IMR-90 (cell line): ENCODE data around the gene SLC39A11. TPM values are rescaled to one million over a fixed set of nuclear protein-coding genes. Genes with fewer than 3 reads are reported as not detected.
A peak's percentile ranks its signal among the peaks of the same experiment; 100 is the strongest.

Source experiments
- ATAC-seq: fragments of 200-7000 bp; cut with Tn5 transposase; 2 replicates; pipeline ENCODE4 v1.9.1; 2020; ENCODE audit warnings: low read depth, mild to moderate bottlenecking, moderate library complexity
- BruUV-seq: library from RNA; stranded (reverse); fragments of 400-500 nt; replicated peaks from 2 replicates; lab custom pipeline; 2021; lab: Mats Ljungman, UMichigan
- CTCF ChIA-PET: fragments of 300-600 bp; formaldehyde crosslinking; extraction: SDS; loops from one replicate; lab custom pipeline; 2021; ENCODE audit warnings: antibody characterized with exemption; lab: Yijun Ruan, JAX
- POLR2A ChIA-PET: fragments of 300-600 bp; sonication (Branson Sonifier 250); formaldehyde crosslinking; loops from one replicate; lab custom pipeline; 2022; ENCODE audit warnings: antibody characterized with exemption; ENCODE audit not compliant: unreplicated experiment; lab: Charles Lee
- DNase-seq: peaks from one replicate; pipeline ENCODE4 v3.0.0; 2013
- H2AFZ ChIP-seq: replicated peaks from 2 replicates; pipeline ENCODE3; 2013; ENCODE audit warnings: low read length, mild to moderate bottlenecking; ENCODE audit not compliant: poor library complexity
- H2AK5ac ChIP-seq: 2 replicates; pipeline ENCODE4 v1.6.1; 2013; ENCODE audit warnings: low read depth, low read length, inconsistent platforms
- H2AK9ac ChIP-seq: replicated peaks from 2 replicates; pipeline ENCODE3; 2013; ENCODE audit warnings: mild to moderate bottlenecking, low read depth, low read length, moderate library complexity; ENCODE audit not compliant: poor library complexity
- H2BK120ac ChIP-seq: 2 replicates; pipeline ENCODE4 v1.6.1; 2013; ENCODE audit warnings: low read depth, low read length, inconsistent platforms
- H2BK15ac ChIP-seq: 3 replicates; pipeline ENCODE4 v1.6.1; 2013; ENCODE audit warnings: low read depth, low read length, inconsistent platforms
- H2BK20ac ChIP-seq: 2 replicates; pipeline ENCODE4 v1.6.1; 2013; ENCODE audit warnings: low read depth, mild to moderate bottlenecking, inconsistent platforms, low read length, moderate library complexity
- H2BK5ac ChIP-seq: 2 replicates; pipeline ENCODE4 v1.6.1; 2013; ENCODE audit warnings: mild to moderate bottlenecking, low read depth, low read length, inconsistent platforms; ENCODE audit not compliant: poor library complexity, severe bottlenecking
- H3K14ac ChIP-seq: replicated peaks from 2 replicates; pipeline ENCODE4 v1.6.1; 2013; ENCODE audit warnings: low read depth, low read length, inconsistent platforms
- H3K18ac ChIP-seq: 2 replicates; pipeline ENCODE4 v1.6.1; 2013; ENCODE audit warnings: low read depth, low read length, control low read depth
- H3K23ac ChIP-seq: 2 replicates; pipeline ENCODE4 v1.6.1; 2013; ENCODE audit warnings: low read depth, low read length, inconsistent platforms
- H3K27ac ChIP-seq: 2 replicates; pipeline ENCODE4 v1.5.1; 2013; ENCODE audit warnings: mild to moderate bottlenecking, control low read depth, low read length; ENCODE audit not compliant: insufficient read depth
- H3K27me3 ChIP-seq: 2 replicates; pipeline ENCODE4 v1.6.1; 2013; ENCODE audit warnings: low read length; ENCODE audit not compliant: control insufficient read depth, insufficient read depth
- H3K36me3 ChIP-seq: 2 replicates; pipeline ENCODE4 v1.6.1; 2013; ENCODE audit warnings: low read length, mixed read lengths; ENCODE audit not compliant: control insufficient read depth, insufficient read depth
- H3K4ac ChIP-seq: 2 replicates; pipeline ENCODE4 v1.6.1; 2013; ENCODE audit warnings: low read depth, low read length, inconsistent platforms
- H3K4me1 ChIP-seq: 2 replicates; pipeline ENCODE4 v1.6.1; 2013; ENCODE audit warnings: low read length, mixed read lengths; ENCODE audit not compliant: control insufficient read depth, insufficient read depth
- H3K4me2 ChIP-seq: 2 replicates; pipeline ENCODE4 v1.6.1; 2013; ENCODE audit warnings: low read depth, mild to moderate bottlenecking, control low read depth, low read length, moderate library complexity
- H3K4me3 ChIP-seq: 2 replicates; pipeline ENCODE4 v1.5.1; 2013; ENCODE audit warnings: low read depth, mild to moderate bottlenecking, control low read depth, low read length, moderate library complexity; ENCODE audit not compliant: insufficient read depth
- H3K56ac ChIP-seq: 2 replicates; pipeline ENCODE4 v1.6.1; 2013; ENCODE audit warnings: low read length, inconsistent platforms; ENCODE audit not compliant: insufficient read depth; ENCODE audit errors: extremely low read depth
- H3K79me1 ChIP-seq, 2 experiments: 2 replicates each; pipeline ENCODE4 v1.6.1; 2013; ENCODE audit warnings: low read length in 2 of 2, inconsistent platforms in 1 of 2, low read depth in 1 of 2
- H3K9ac ChIP-seq: 2 replicates; pipeline ENCODE4 v1.6.1; 2013; ENCODE audit warnings: low read depth, low read length, control low read depth
- H3K9me1 ChIP-seq: 2 replicates; pipeline ENCODE4 v1.6.1; 2013; ENCODE audit warnings: low read length, inconsistent platforms; ENCODE audit not compliant: insufficient read depth
- H3K9me3 ChIP-seq: 2 replicates; pipeline ENCODE4 v1.6.1; 2013; ENCODE audit warnings: low read length; ENCODE audit not compliant: control insufficient read depth, insufficient read depth
- H4K20me1 ChIP-seq: 2 replicates; pipeline ENCODE4 v1.6.1; 2013; ENCODE audit warnings: low read length, inconsistent platforms; ENCODE audit not compliant: insufficient read depth
- H4K5ac ChIP-seq: 2 replicates; pipeline ENCODE4 v1.6.1; 2013; ENCODE audit warnings: mild to moderate bottlenecking, low read depth, low read length, control low read depth
- H4K8ac ChIP-seq, 2 experiments: 2 replicates each; pipeline ENCODE4 v1.6.1; 2013; ENCODE audit warnings: low read depth in 2 of 2, low read length in 2 of 2, control low read depth in 1 of 2, inconsistent platforms in 1 of 2
- H4K91ac ChIP-seq: 2 replicates; pipeline ENCODE4 v1.6.1; 2013; ENCODE audit warnings: low read depth, low read length, inconsistent platforms; ENCODE audit not compliant: insufficient read depth
- CEBPB ChIP-seq: IDR thresholded peaks from 2 replicates; pipeline ENCODE4 v1.6.1; 2012; ENCODE audit warnings: low read depth, low read length, improper control_type of control experiment
- CTCF ChIP-seq: conservative IDR thresholded peaks from 2 replicates; pipeline ENCODE4 v1.5.1; 2012; ENCODE audit warnings: mild to moderate bottlenecking, low read depth, low read length, improper control_type of control experiment
- ELK1 ChIP-seq: fragments of 150-350 bp; IDR thresholded peaks from 2 replicates; pipeline ENCODE4 v1.6.1; 2016; ENCODE audit warnings: low read depth, mild to moderate bottlenecking, low read length, moderate library complexity, borderline replicate concordance
- FOS ChIP-seq: fragments of 150-350 bp; IDR thresholded peaks from 2 replicates; pipeline ENCODE4 v1.6.1; 2016; ENCODE audit warnings: low read depth, low read length
- MAZ ChIP-seq: IDR thresholded peaks from 2 replicates; pipeline ENCODE4 v1.6.1; 2012; ENCODE audit warnings: low read depth, mild to moderate bottlenecking, low read length, improper control_type of control experiment, moderate library complexity, borderline replicate concordance
- RAD21 ChIP-seq: IDR thresholded peaks from 2 replicates; pipeline ENCODE4 v1.6.1; 2012; ENCODE audit warnings: low read length, improper control_type of control experiment
- RCOR1 ChIP-seq: IDR thresholded peaks from 2 replicates; pipeline ENCODE4 v1.6.1; 2012; ENCODE audit warnings: mild to moderate bottlenecking, low read length, improper control_type of control experiment; ENCODE audit not compliant: insufficient replicate concordance
- RFX5 ChIP-seq: IDR thresholded peaks from 2 replicates; pipeline ENCODE4 v1.8.0; 2012; ENCODE audit warnings: low read depth, mild to moderate bottlenecking, low read length, moderate library complexity
- USF2 ChIP-seq: fragments of 150-350 bp; IDR thresholded peaks from 2 replicates; pipeline ENCODE4 v1.6.1; 2017; ENCODE audit warnings: mild to moderate bottlenecking, antibody characterized with exemption, low read length, low read depth
- WGBS, 2 experiments: methylation state at CpG; one replicate each; pipeline versions ENCODE4 v1.1.5 to v1.1.7; 2013; ENCODE audit warnings: missing lambda C conversion rate in 2 of 2; ENCODE audit not compliant: insufficient read length in 1 of 2; ENCODE audit errors: extremely low coverage in 2 of 2; 5-methylcytosine and 5-hydroxymethylcytosine counted together
- dilution Hi-C: fragments of 300-500 bp; cut with HindIII; formaldehyde crosslinking; loops from one replicate; pipeline ENCODE4 v1.14.3; 2018; ENCODE audit warnings: low sequenced_read_pairs; ENCODE audit not compliant: unreplicated experiment
- in situ Hi-C: fragments of 300-500 bp; cut with MboI; formaldehyde crosslinking; loops from 3 replicates; pipeline ENCODE4 v1.14.3; 2019; ENCODE audit warnings: low sequenced_read_pairs, inconsistent platforms, mixed read lengths
- intact Hi-C: fragments of 100-400 bp; cut with micrococcal nuclease; formaldehyde crosslinking; loops from 2 replicates; pipeline ENCODE4 v1.10.0; 2022
- polyA plus RNA-seq, 3 experiments: library from polyadenylated mRNA; depleted of rRNA; stranded (reverse); fragments of >200 nt; gene quantifications; 2 replicates each; pipeline ENCODE4 v1.2.3, GENCODE V29; 2012; ENCODE audit warnings: low replicate concordance in 1 of 3
- total RNA-seq: library from RNA; depleted of rRNA; stranded (reverse); fragments of >200 nt; gene quantifications from 2 replicates; pipeline ENCODE4 v1.2.3, GENCODE V29; 2012

SLC39A11 gene
- total and polyA plus RNA-seq, 2 of the 4 experiments (the other 2 are of a cell fraction), result 8.8 to 14.3 TPM

- ChIA-PET POLR2A (no interaction called here), CTCF (no interaction called here)
- Histone ChIP-seq H3K36me3 (no peaks in the 10 kb centered on the region), H2BK5ac (no peak overlapping the region), H3K18ac (peak overlapping the region; percentile 50), H4K20me1 (no peaks in the 10 kb centered on the region), H3K9me1 (peaks cover 13% of the 10 kb centered on the region; the same call in 1 of the 2 replicates), H4K5ac (no peak overlapping the region), H4K91ac (peak overlapping the region; percentile 48), H4K8ac (peak overlapping the region in 1 of 2 experiments; percentile 56; a peak in 1 of 4 replicates), H3K79me1 (no peaks in the 10 kb centered on the region), H2BK15ac (peak overlapping the region; percentile 24; the same call in 1 of the 3 replicates), H3K9ac (no peak overlapping the region), H3K23ac (0 out of 2 replicates have a peak overlapping the region, but pooled peaks have one; percentile 17), H2BK20ac (peak overlapping the region; percentile 60), H2AFZ (peak overlapping the region; percentile 34), H3K27me3 (peaks cover 10% of the 10 kb centered on the region), H3K27ac (no peak overlapping the region), H2AK9ac (no peak overlapping the region), H2BK120ac (peak overlapping the region; percentile 63), H3K56ac (no peak overlapping the region), H3K4ac (peak overlapping the region; percentile 59), H3K9me3 (no peaks in the 10 kb centered on the region), H3K4me2 (no peak overlapping the region), H3K14ac (peak overlapping the region; percentile 61; the same call in 1 of the 2 replicates), H3K4me3 (no peak overlapping the region), H2AK5ac (peak overlapping the region; percentile 20; the same call in 1 of the 2 replicates), H3K4me1 (peaks cover 12% of the 10 kb centered on the region)
- DNase-seq (peak; percentile 19), ATAC-seq (peak; percentile 53)
- WGBS, 2 experiments, result no CpG with 5 or more reads among the region's 7 CpGs
- in situ Hi-C loops, result no loop called here
- intact Hi-C loops, result no loop called here
- dilution Hi-C loops, result no loop called here
- TF ChIP-seq RCOR1 (no peak), CTCF (no peak), ELK1 (no peak), USF2 (no peak), CEBPB (peak; percentile 53), RFX5 (no peak), FOS (no peak), RAD21 (no peak), MAZ (no peak)
- no TSS peak for BruUV-seq
Observed at GRCh38 chr17:72613396-72613795, 479.1 kb downstream of the SLC39A11 start.
